ENCODE results near the gene OTUD4. TPM values are rescaled to one million over a fixed set of nuclear protein-coding genes. Genes with fewer than 3 reads are reported as not detected.

Gene OTUD4
- total and polyA plus RNA-seq, 12 donors = 12.8 to 35.7 (median 27.6) TPM

- peaks cover 10 to 42% of the 10 kb centered on the region in 2 donors for H3K4me1 ChIP-seq (replicated peaks in 1 of 2)
- 79 to 92% (median 86%) methylated on average over 2 of the region's 2 CpGs for WGBS, 4 donors
Observed at GRCh38 chr4:145102619-145103018, 77.8 kb downstream of the OTUD4 start.

GRCh38 chr4:145101091-145101490, 79.3 kb downstream of the OTUD4 start:
- intact Hi-C loops (cut with DNase I) = no loop called here
- DNase-seq = no peak
- WGBS, 4 donors = 95 to 97% (median 96%) methylated on average over 1 of the region's 1 CpG
- H3K4me3 ChIP-seq = no peak overlapping the region
- H3K27me3 ChIP-seq = no peaks in the 10 kb centered on the region
- peaks cover 0 to 16% of the 10 kb centered on the region in 2 donors for H3K36me3 ChIP-seq (replicated peaks in 1 of 2)
- no peak overlapping the region for H3K27ac ChIP-seq
- TF ChIP-seq POLR2A (IDR thresholded peaks at IDR 0.05) = no peak
- TF ChIP-seq CTCF (IDR thresholded peaks at IDR 0.05) = no peak
- no peaks in the 10 kb centered on the region for H3K9me3 ChIP-seq (replicated peaks in 1 of 3)
- peaks cover 19 to 55% of the 10 kb centered on the region in 2 donors for H3K4me1 ChIP-seq (replicated peaks in 1 of 2)

More at GRCh38 chr4:145102619-145103018, 77.8 kb downstream of the OTUD4 start:
- no peak overlapping the region for H3K4me3 ChIP-seq
- H3K36me3 ChIP-seq (replicated peaks in 1 of 2) = peaks cover 0 to 29% of the 10 kb centered on the region in 2 donors
- intact Hi-C loops (cut with DNase I) = no loop called here
- no peaks in the 10 kb centered on the region for H3K27me3 ChIP-seq
- DNase-seq = no peak
- H3K9me3 ChIP-seq (replicated peaks in 1 of 3) = no peaks in the 10 kb centered on the region
- no peak overlapping the region for H3K27ac ChIP-seq
- TF ChIP-seq POLR2A (IDR thresholded peaks at IDR 0.05) = no peak

GRCh38 chr4:145099653-145100052, 80.7 kb downstream of the OTUD4 start:
- Histone ChIP-seq H3K36me3 (replicated peaks in 1 of 2) (peaks cover 0 to 7% of the 10 kb centered on the region in 2 donors), H3K4me1 (replicated peaks in 1 of 2) (peaks cover 19 to 55% of the 10 kb centered on the region in 2 donors), H3K27ac (no peak overlapping the region), H3K27me3 (no peaks in the 10 kb centered on the region), H3K4me3 (peak overlapping the region in 1 of 4 donors; percentile 80), H3K9me3 (replicated peaks in 1 of 3) (no peaks in the 10 kb centered on the region)
- DNase-seq = no peak
- no peak for TF ChIP-seq CTCF (IDR thresholded peaks at IDR 0.05)
- no peak for TF ChIP-seq POLR2A (IDR thresholded peaks at IDR 0.05)
- intact Hi-C loops (cut with DNase I) = loop anchor here in 1 of 2 donors (10.0 kb wide), 1 partner anchor 925 kb away; no protein-coding TSS in a partner anchor
- WGBS, 4 donors = 29 to 41% (median 34%) methylated on average over 5 of the region's 5 CpGs

GRCh38 chr4:145098675-145099037, 81.7 kb downstream of the OTUD4 start:
- H3K4me3 ChIP-seq = peak overlapping the region; percentile 35 to 89 (median 65)
- H3K4me1 ChIP-seq (replicated peaks in 1 of 2) = peaks cover 19 to 55% of the 10 kb centered on the region in 2 donors
- DNase-seq = peak; percentile 27 to 71 (median 43)
- TF ChIP-seq POLR2A (IDR thresholded peaks at IDR 0.05) (no peak), CTCF (IDR thresholded peaks at IDR 0.05) (no peak)
- H3K27ac ChIP-seq = peak overlapping the region; percentile 79 to 97 (median 94)
- 0 to 1% (median 0%) methylated on average over 2 to 9 of the region's 9 CpGs for WGBS, 4 donors
- H3K9me3 ChIP-seq (replicated peaks in 1 of 3) = peaks cover 0 to 5% (median 0%) of the 10 kb centered on the region in 3 donors
- no peaks in the 10 kb centered on the region for H3K27me3 ChIP-seq
- intact Hi-C loops (cut with DNase I) = loop anchor here in 1 of 2 donors (10.0 kb wide), 1 partner anchor 924 kb away; no protein-coding TSS in a partner anchor
- H3K36me3 ChIP-seq (replicated peaks in 1 of 2) = peaks cover 0 to 4% of the 10 kb centered on the region in 2 donors
